GM21723 (cell line): ENCODE data around the gene FBXO39.
"Not testable (repeated sequence)": the region's sequence is repeated elsewhere in the genome, so short reads cannot be mapped to it uniquely, and the experiment has no call there.

Experiments
- ATAC-seq: cut with Tn5 transposase; IDR thresholded peaks from one replicate; pipeline ENCODE4 v1.9.1; 2021; ENCODE audit warnings: mild to moderate bottlenecking, moderate library complexity; ENCODE audit not compliant: unreplicated experiment

The FBXO39 gene

GRCh38 chr17:6789146-6789545 lies 13.1 kb downstream of the FBXO39 start:
- ATAC-seq: no peak

GRCh38 chr17:6793748-6794493 lies 17.9 kb downstream of the FBXO39 start:
- ATAC-seq: no peak

GRCh38 chr17:6796017-6796886 lies 20.2 kb downstream of the FBXO39 start:
- no peak for ATAC-seq

- no peak for ATAC-seq
Observed at GRCh38 chr17:6796887-6797490, 21.0 kb downstream of the FBXO39 start.

DNA sequence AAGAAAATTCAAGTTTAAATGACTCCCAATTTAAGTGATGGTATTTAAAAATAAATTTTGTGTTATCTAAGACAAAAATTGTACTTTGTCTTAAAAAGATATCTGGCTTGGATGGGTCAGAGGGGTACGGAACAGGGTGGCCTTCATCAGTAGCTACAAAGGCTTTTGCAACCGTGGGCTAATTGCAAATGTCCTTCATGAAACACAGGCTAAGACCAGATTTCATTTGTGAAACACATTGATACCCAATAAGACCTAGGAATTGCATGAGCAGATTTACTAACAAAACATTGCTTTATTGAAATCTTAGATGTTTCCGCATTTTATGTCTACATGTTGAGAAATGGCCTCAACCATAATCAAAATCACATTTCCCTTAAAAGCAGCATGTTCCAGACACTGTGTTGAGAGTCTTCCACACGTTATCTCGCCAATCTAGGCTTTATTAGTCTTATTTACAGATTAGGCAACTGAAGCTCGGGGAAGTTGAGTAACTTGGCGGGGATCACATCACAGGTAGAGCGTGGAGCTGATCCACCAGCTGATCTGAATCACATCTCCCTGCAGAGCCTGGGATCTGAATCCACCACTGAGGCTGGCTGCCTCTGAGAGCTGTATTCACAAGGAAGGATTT lies 21.8 kb downstream of the FBXO39 start:
- no peak for ATAC-seq

GRCh38 chr17:6799738-6800137 lies 23.7 kb downstream of the FBXO39 start:
- ATAC-seq: no peak

- ATAC-seq: no peak
Observed at GRCh38 chr17:6800422-6801027, 24.5 kb downstream of the FBXO39 start.

DNA sequence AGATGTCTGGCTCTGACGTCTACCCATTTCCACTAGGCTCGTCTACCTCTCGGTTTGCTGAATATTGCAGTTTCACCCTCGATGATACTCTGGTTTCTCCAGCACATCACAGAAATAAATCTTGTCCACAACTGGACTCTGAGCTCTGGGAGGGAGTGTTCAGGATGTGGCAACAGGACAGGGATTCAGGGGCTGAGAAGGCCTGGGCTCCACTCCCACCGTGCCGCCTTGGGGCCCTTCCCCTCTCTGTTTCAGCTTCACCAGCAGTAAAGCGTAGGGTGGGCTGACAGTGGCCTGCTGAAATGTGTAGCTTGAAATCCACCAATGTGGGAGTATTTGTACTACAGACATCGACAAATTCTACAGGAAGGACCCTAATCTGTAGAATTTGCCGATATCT lies 35.5 kb downstream of the FBXO39 start:
- ATAC-seq: no peak

GRCh38 chr17:6812295-6812694 lies 36.3 kb downstream of the FBXO39 start:
- no peak for ATAC-seq

DNA sequence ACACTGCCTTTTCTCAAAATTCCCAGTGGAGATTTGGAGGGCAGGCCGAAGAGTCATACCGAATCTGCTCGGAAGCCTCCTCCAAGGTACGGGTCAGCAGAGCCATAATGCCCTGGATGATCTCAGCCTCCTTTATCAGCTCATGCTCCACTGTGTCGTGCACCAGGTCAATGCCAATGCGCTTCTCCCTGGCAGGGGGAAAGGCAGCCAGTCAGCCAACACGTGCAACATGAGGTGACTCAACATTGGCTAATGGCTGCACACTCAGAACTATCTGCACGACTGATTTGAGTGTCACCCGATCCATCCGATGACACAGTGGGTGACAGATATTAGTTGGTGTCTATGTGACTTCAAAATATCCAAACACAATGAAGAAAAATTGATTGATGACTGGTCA lies 39.8 kb downstream of the FBXO39 start:
- no peak for ATAC-seq

- not testable (repeated sequence) for ATAC-seq
Observed at GRCh38 chr17:6816368-6816767, 40.4 kb downstream of the FBXO39 start.

DNA sequence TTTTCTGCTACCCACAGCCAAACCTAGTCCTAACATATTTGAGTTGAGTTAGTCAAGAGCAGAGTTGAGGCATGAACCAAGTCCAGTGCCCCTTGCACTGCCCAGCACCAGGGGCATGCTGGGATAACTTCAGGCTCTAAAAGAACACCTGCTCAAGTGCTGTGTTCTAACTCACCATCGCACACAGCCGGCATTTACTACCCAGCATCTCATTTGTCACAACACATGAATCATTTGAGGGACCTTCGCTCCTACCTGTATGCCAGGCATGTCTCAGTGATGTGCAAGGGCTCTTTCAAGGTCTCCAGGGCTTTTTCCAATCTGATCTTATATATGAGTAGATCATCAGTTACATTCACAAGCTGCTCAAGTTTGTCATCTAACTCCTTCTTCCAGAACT lies 42.9 kb downstream of the FBXO39 start:
- ATAC-seq: no peak

DNA sequence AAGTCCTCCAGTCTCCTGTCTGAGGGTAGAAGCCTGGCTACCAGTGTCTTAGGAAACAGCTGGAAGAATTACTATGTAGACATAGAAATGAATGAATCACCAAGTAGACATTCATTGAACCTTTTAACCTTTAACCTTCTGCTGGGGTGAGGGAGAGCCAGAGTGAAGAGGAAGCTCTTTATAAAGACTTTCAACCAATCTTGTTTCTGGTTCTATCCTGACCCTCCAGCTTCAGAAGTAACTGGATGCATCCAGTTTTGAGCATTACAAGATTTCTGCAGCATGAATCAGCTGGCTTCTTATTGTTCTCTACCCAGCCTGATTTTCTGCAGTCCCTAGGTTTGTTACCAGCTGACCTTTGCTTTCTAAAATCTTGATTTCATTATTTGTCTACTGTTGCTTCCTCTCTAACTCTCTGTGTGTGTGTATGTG lies 47.0 kb downstream of the FBXO39 start:
- ATAC-seq: no peak

GRCh38 chr17:6830383-6830986 lies 54.5 kb downstream of the FBXO39 start:
- ATAC-seq: no peak

- ATAC-seq: peak; percentile 70
Observed at GRCh38 chr17:6831661-6832263, 55.7 kb downstream of the FBXO39 start, which contains the start of gene TEKT1. TEKT1 (minus strand) TSS chr17:6831729; CDS start chr17:6830376, 1,353 bp downstream.
